Measurements from ENCODE around the gene KIF18B. TPM values are rescaled to one million over a fixed set of nuclear protein-coding genes. Genes with fewer than 3 reads are reported as not detected.

The KIF18B gene
- polyA plus RNA-seq, 3 donors: not detected

DNA sequence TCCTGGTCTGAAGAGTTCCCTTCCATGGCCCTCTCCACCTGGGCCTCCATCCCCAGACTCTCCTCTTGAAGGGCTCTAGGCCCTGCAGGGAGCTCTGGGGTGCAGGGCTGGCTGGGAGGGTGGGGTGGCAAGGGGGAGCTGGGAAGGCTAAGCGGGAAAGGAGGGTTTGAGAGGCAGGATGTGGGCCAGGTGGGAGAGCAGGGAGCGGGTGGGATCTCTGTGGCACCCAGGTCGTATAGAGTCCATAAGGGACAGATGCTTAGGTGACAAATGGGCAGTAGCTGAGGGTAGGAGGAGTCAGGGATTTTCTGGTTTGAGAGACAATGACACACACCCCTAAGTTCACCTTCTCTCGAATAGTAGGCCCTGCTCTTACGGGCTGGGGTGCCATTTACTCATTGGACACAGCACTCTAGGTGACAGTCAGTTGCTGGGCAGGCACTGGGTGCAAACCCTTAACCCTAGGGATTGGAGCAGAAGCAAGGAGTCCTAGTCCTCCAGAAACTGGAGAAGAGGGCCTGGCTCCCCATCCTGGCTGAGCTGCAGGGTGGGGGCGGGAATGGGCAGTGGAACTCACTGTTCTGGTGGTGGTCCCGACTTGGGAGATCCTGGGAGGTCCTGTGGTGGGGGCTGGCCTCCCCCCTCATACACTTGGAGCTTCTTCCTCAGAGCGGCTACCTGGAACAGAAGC lies 15.3 kb downstream of the KIF18B start:
- no peak overlapping the region for H3K27ac Mint-ChIP-seq
- 98% methylated on average over 6 of the region's 8 CpGs for WGBS (ENCODE audit: insufficient coverage)
- Histone ChIP-seq H2AFZ (ENCODE audit: insufficient read depth, low read depth, low read length, poor library complexity, severe bottlenecking) (no peak overlapping the region), H3K27me3 (ENCODE audit: control insufficient read depth in 2 of 2, insufficient read depth in 2 of 2, low read length in 2 of 2) (no peaks in the 10 kb centered on the region), H3K9me3 (replicated peaks in 1 of 2; ENCODE audit: control insufficient read depth in 1 of 2, insufficient read depth in 1 of 2, low read length in 2 of 2) (no peaks in the 10 kb centered on the region), H3K9ac (ENCODE audit: insufficient read depth, low read length, poor library complexity, severe bottlenecking) (no peak overlapping the region), H3K27ac (ENCODE audit: low read depth in 1 of 2, low read length in 2 of 2) (no peak overlapping the region), H3K4me2 (replicated peaks; ENCODE audit: extremely low read depth, low read length, poor library complexity, severe bottlenecking) (no peak overlapping the region), H4K20me1 (ENCODE audit: insufficient read depth, low read length) (no peaks in the 10 kb centered on the region), H3K4me3 (replicated peaks in 1 of 3; ENCODE audit: low read depth in 2 of 3, low read length in 3 of 3) (no peak overlapping the region), H3K36me3 (replicated peaks in 1 of 2; ENCODE audit: control insufficient read depth in 1 of 2, insufficient read depth in 2 of 2, low read length in 2 of 2) (peaks cover 85 to 90% of the 10 kb centered on the region in 2 donors), H3K79me2 (ENCODE audit: insufficient read depth, low read length) (peaks cover 20% of the 10 kb centered on the region), H3K4me1 (ENCODE audit: control insufficient read depth in 1 of 2, insufficient read depth in 2 of 2, low read length in 2 of 2) (no peaks in the 10 kb centered on the region)
- TF ChIP-seq, protein P1, sequence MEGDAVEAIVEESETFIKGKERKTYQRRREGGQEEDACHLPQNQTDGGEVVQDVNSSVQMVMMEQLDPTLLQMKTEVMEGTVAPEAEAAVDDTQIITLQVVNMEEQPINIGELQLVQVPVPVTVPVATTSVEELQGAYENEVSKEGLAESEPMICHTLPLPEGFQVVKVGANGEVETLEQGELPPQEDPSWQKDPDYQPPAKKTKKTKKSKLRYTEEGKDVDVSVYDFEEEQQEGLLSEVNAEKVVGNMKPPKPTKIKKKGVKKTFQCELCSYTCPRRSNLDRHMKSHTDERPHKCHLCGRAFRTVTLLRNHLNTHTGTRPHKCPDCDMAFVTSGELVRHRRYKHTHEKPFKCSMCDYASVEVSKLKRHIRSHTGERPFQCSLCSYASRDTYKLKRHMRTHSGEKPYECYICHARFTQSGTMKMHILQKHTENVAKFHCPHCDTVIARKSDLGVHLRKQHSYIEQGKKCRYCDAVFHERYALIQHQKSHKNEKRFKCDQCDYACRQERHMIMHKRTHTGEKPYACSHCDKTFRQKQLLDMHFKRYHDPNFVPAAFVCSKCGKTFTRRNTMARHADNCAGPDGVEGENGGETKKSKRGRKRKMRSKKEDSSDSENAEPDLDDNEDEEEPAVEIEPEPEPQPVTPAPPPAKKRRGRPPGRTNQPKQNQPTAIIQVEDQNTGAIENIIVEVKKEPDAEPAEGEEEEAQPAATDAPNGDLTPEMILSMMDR (IDR thresholded peaks at IDR 0.05): no peak
- H3K9me3 Mint-ChIP-seq: no peaks in the 10 kb centered on the region
- no peaks in the 10 kb centered on the region for H3K4me1 Mint-ChIP-seq
- intact Hi-C loops (cut with micrococcal nuclease): no loop called here
- H3K4me3 Mint-ChIP-seq: no peak overlapping the region
- no peak for DNase-seq
- H3K36me3 Mint-ChIP-seq: peaks cover 78 to 89% of the 10 kb centered on the region in 2 donors
- H3K27me3 Mint-ChIP-seq (ENCODE audit: low read depth in 3 of 3): no peaks in the 10 kb centered on the region

DNA sequence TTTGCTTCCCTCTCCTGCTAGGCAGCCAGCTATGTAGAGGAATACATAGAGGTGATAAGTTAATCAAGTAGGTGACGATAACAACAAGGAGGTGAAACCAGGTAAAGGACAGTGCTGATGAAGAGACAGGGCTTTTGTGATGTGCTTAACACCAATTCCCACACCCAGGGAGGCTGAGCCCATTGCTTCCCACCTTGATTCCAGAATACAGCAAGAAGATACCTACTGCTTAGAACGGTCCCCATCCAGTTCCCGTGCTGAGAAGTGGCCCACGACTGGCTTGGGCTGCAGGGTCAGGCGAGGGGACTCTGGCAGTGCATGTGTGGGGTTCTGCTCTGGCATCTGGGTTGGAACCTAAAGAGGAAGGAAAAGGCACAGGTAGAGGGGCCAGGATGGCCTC lies 16.2 kb downstream of the KIF18B start:
- Histone ChIP-seq H3K9me3 (replicated peaks in 1 of 2; ENCODE audit: control insufficient read depth in 1 of 2, insufficient read depth in 1 of 2, low read length in 2 of 2) (no peaks in the 10 kb centered on the region), H3K27ac (ENCODE audit: low read depth in 1 of 2, low read length in 2 of 2) (no peak overlapping the region), H3K79me2 (ENCODE audit: insufficient read depth, low read length) (peaks cover 15% of the 10 kb centered on the region), H4K20me1 (ENCODE audit: insufficient read depth, low read length) (no peaks in the 10 kb centered on the region), H2AFZ (ENCODE audit: insufficient read depth, low read depth, low read length, poor library complexity, severe bottlenecking) (no peak overlapping the region), H3K36me3 (replicated peaks in 1 of 2; ENCODE audit: control insufficient read depth in 1 of 2, insufficient read depth in 2 of 2, low read length in 2 of 2) (peaks cover 93 to 99% of the 10 kb centered on the region in 2 donors), H3K27me3 (ENCODE audit: control insufficient read depth in 2 of 2, insufficient read depth in 2 of 2, low read length in 2 of 2) (no peaks in the 10 kb centered on the region), H3K4me3 (replicated peaks in 1 of 3; ENCODE audit: low read depth in 2 of 3, low read length in 3 of 3) (no peak overlapping the region), H3K4me2 (replicated peaks; ENCODE audit: extremely low read depth, low read length, poor library complexity, severe bottlenecking) (no peak overlapping the region), H3K4me1 (ENCODE audit: control insufficient read depth in 1 of 2, insufficient read depth in 2 of 2, low read length in 2 of 2) (no peaks in the 10 kb centered on the region), H3K9ac (ENCODE audit: insufficient read depth, low read length, poor library complexity, severe bottlenecking) (no peak overlapping the region)
- Mint-ChIP-seq H3K27me3 (ENCODE audit: low read depth in 3 of 3) (no peaks in the 10 kb centered on the region), H3K27ac (peak overlapping the region in 2 of 7 donors; percentile 10 to 42), H3K9me3 (no peaks in the 10 kb centered on the region), H3K36me3 (peaks cover 77 to 97% of the 10 kb centered on the region in 2 donors), H3K4me3 (no peak overlapping the region), H3K4me1 (no peaks in the 10 kb centered on the region)
- DNase-seq: no peak
- TF ChIP-seq, protein P1 (IDR thresholded peaks at IDR 0.05): no peak
- intact Hi-C loops (cut with micrococcal nuclease): no loop called here
- 100% methylated on average over 1 of the region's 5 CpGs for WGBS (ENCODE audit: insufficient coverage)
